ENCODE measurements around the gene MYL10. TPM values are rescaled to one million over a fixed set of nuclear protein-coding genes. Genes with fewer than 3 reads are reported as not detected.

MYL10 gene
- total RNA-seq, 4 donors from 2014 or later = not detected

GRCh38 chr7:101666741-101667140 is 37.6 kb upstream of the MYL10 start:
- no peak for TF ChIP-seq CTCF (IDR thresholded peaks at IDR 0.05)
- DNase-seq (ENCODE audit: low spot score) (no peak), ATAC-seq (ENCODE audit: low FRiP score) (no peak)

DNA sequence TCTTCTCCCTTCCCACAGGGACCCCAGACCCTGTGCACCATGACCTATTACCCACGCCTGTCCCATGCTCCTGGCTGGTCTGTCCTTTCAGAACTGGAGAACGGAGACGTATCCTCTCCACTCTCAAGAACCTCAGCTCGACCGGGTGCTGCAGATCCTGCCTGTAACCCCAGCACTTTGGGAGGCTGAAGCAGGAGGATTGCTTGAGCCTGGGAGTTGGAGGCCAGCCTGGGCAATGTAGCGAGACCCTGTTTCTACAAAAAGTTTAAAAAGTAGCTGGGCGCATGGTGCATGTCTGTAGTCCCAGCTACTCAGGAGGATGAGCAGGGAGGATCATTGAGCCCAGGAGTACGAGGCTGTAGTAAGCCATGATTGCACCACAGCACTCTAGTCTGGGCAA is 37.2 kb upstream of the MYL10 start:
- no peak for TF ChIP-seq CTCF (IDR thresholded peaks at IDR 0.05)
- ATAC-seq (ENCODE audit: low FRiP score) (no peak), DNase-seq (ENCODE audit: low spot score) (no peak)

GRCh38 chr7:101664893-101665471 is 35.9 kb upstream of the MYL10 start:
- DNase-seq (ENCODE audit: low spot score) (no peak), ATAC-seq (ENCODE audit: low FRiP score) (no peak)
- no peak for TF ChIP-seq CTCF (IDR thresholded peaks at IDR 0.05)

DNA sequence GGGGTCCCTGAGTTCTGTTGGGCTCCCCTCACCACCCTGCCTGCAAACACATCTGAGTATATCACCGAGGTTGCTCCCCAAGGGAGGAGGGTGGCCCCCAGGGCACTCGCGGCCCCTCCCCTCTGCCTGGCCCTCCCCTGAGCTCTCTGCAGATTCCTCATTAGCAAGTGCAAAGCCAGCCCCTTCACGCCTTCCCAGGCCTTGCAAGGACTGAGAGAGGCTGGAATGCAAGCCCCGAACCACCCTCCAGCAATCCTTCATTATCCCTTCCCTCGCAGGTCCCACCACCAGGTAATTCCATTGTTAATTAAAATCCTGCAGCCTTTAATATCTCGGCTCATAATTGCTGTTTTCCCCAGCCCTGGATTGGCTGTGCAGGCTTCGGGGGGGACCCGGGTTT is 35.3 kb upstream of the MYL10 start:
- ATAC-seq (ENCODE audit: low FRiP score) (no peak), DNase-seq (ENCODE audit: low spot score) (no peak)
- no peak for TF ChIP-seq CTCF (IDR thresholded peaks at IDR 0.05)

- TF ChIP-seq CTCF (IDR thresholded peaks at IDR 0.05) = no peak
- ATAC-seq (ENCODE audit: low FRiP score) (no peak), DNase-seq (ENCODE audit: low spot score) (no peak)
Measured at GRCh38 chr7:101663747-101664146, 34.7 kb upstream of the MYL10 start.

DNA sequence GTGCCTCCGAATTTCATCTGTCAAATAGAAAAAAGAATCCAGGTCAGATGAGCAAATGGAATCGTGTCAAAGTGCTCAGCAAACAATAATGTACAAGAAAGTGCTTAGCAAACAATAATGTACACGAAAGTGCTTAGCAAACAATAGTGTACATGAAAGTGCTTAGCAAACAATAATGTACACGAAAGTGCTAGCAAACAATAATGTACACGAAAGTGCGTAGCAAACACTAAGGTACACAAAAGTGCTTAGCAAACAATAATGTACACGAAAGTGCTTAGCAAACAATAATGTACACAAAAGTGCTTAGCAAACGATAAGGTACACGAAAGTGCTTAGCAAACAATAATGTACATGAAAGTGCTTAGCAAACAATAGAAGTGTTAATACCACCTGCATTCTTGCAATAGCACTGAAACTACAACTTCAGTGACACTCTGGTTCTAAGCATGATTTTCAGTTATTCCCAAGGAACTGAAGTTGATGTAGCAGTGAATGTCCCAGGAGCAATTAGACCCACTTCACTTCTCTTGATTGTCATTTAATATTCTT is 33.4 kb upstream of the MYL10 start:
- no peak for TF ChIP-seq CTCF (IDR thresholded peaks at IDR 0.05)
- DNase-seq (ENCODE audit: low spot score) = no peak
- ATAC-seq (ENCODE audit: low FRiP score) = no peak

- TF ChIP-seq CTCF (IDR thresholded peaks at IDR 0.05) = no peak
- ATAC-seq (ENCODE audit: low FRiP score) = no peak
- DNase-seq (ENCODE audit: low spot score) = no peak
Measured at GRCh38 chr7:101659706-101660105, 30.6 kb upstream of the MYL10 start.
